Adrenal gland (tissue), 12 donors: ENCODE results near the gene SLC47A1. TPM values are rescaled to one million over a fixed set of nuclear protein-coding genes. Genes with fewer than 3 reads are reported as not detected.
A peak's percentile ranks its signal among the peaks of the same experiment; 100 is the strongest.
"Not testable (repeated sequence)": the region's sequence is repeated elsewhere in the genome, so short reads cannot be mapped to it uniquely, and the experiment has no call there.

Experiments
- DNase-seq, 7 donors: peaks; one replicate each; pipeline ENCODE4 v3.0.0-alpha.2; 2019 to 2020
- H3K27ac ChIP-seq, 5 donors: fragments of 200-600 bp; sonication (generic) in 4 of 5; 1 replicate in 3 of 5; 2 replicates in 2 of 5; pipeline versions ENCODE4 v1.5.1 to v1.8.0; 2016 to 2020; ENCODE audit warnings: mild to moderate bottlenecking in 1 of 5
- H3K27me3 ChIP-seq: fragments of 200-600 bp; 2 replicates; pipeline ENCODE4 v1.8.0; 2021
- H3K36me3 ChIP-seq, 2 donors: fragments of 200-600 bp; replicated peaks in 1 of 2; 1 replicate in 1 of 2; 2 replicates in 1 of 2; pipeline versions ENCODE4 v1.5.1 to v1.8.0; 2018 to 2022
- H3K4me1 ChIP-seq, 2 donors: fragments of 200-600 bp; replicated peaks in 1 of 2; 1 replicate in 1 of 2; 2 replicates in 1 of 2; pipeline versions ENCODE4 v1.5.1 to v1.8.0; 2018 to 2021
- H3K4me3 ChIP-seq, 4 donors: fragments of 200-600 bp; sonication (generic) in 3 of 4; one replicate each; pipeline ENCODE4 v1.5.1; 2016 to 2018
- H3K9me3 ChIP-seq, 3 donors: fragments of 200-600 bp; sonication (generic) in 1 of 3; replicated peaks in 1 of 3; 1 replicate in 2 of 3; 2 replicates in 1 of 3; pipeline versions ENCODE4 v1.5.1 to v1.8.0; 2016 to 2021
- POLR2A ChIP-seq, 2 donors: fragments of 450-650 bp; IDR thresholded peaks; one replicate each; pipeline ENCODE4 v1.6.1; 2017; ENCODE audit warnings: antibody characterized with exemption in 2 of 2, mild to moderate bottlenecking in 2 of 2, moderate library complexity in 1 of 2
- WGBS, 4 donors: extraction: QIAGEN DNeasy Blood & Tissue Kit in 2 of 4; methylation state at CpG; one replicate each; pipeline versions ENCODE4 v1.1.5 to v1.1.7; 2013 to 2017; 5-methylcytosine and 5-hydroxymethylcytosine counted together
- intact Hi-C, 2 donors: fragments of 100-400 bp; cut with DNase I; formaldehyde crosslinking; loops; one replicate each; pipeline versions ENCODE4 v1.14.1 to v1.15.0; 2022 to 2023
- polyA plus RNA-seq, 3 donors: library from polyadenylated mRNA; stranded (reverse); fragments of 200-250 nt in 2 of 3; fragments of 350-450 nt in 1 of 3; fragmentation: Illumina TruSeq in 1 of 3; extraction: RNeasy Lipid Tissue Mini Kit (QIAGEN cat#74804) in 1 of 3; gene quantifications; one replicate each; pipeline ENCODE4 v1.2.3, GENCODE V29; 2013 to 2014
- total RNA-seq, 9 donors: library from RNA; depleted of rRNA in 4 of 9; stranded (reverse); fragments of >200 nt in 4 of 9; fragments of 120-200 nt in 1 of 9; fragmentation: NEBNext Ultra II Directional in 1 of 9; extraction: Animal tissue kit (Norgen Biotek cat#: 25700) in 1 of 9; gene quantifications; one replicate each; pipeline versions ENCODE4 v1.1.0 to v1.2.4, GENCODE V29; 2013 to 2023
- TF ChIP-seq, protein P1 (sequence below), 6 experiments: fragments of 450-650 bp in 4 of 6; fragments of 200-600 bp in 2 of 6; sonication (generic) in 1 of 6; IDR thresholded peaks; 1 replicate in 5 of 6; 2 replicates in 1 of 6; pipeline versions ENCODE4 v1.5.1 to v1.8.0; 2016 to 2021; ENCODE audit warnings: antibody characterized with exemption in 6 of 6, mild to moderate bottlenecking in 2 of 6, moderate library complexity in 1 of 6
- donor health status: healthy with polysubstance abuse.
- donor health status: Bipolar disorder and iron deficiency.
- donor health status: DM: yes; HTN: yes; CAD: no.
- donor health status: DM: no; HTN: no; CAD: no.
- donor health status: DM: no; HTN: no; CAD: no.
- donor health status: DM: yes; HTN: yes; CAD: no.

SLC47A1 gene
- total and polyA plus RNA-seq, 12 donors = 90.1 to 630 (median 166) TPM

DNA sequence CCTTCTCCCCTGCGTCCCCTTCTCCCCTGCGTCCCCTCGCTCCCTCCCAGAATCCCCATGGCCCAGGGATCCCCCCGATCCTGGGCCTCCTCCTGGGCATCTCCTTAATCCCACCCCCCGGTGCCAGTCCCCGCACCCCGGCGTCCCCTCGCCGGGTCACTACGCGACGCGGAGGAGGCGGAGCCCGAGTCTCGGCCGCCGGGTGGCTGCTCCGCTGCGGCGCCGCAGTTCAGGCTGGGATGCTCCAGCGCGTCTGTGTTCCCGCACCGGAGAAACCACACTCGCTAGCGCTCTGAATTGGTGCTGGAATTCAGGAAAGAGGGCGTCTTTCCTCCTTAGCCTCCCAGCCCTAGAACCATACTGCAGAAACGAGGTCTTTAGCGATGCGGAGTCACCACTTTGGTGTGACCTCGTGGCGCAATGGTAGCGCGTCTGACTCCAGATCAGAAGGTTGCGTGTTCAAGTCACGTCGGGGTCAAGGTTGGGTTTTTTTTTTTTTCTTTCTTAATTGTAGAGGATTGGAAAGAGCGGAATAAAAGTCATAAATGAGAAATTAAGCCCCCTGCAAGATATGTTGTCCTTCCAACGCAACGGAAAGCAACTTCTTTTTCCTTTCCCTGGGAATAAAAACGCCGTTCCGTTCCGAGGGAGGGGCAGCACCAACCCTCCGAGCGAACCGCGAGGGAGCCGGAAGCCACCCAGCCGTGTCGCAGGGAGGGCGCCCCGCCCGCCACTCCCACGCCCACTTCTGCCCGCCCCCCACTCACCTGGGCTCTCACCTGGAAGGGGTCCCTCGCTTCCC is 25.7 kb upstream of the SLC47A1 start:
- DNase-seq = peak; percentile 84 to 96 (median 88)
- H3K4me3 ChIP-seq = peak overlapping the region; percentile 9 to 78 (median 61)
- WGBS, 4 donors = 0 to 1% (median 0%) methylated on average over 19 to 60 of the region's 60 CpGs
- no peaks in the 10 kb centered on the region for H3K36me3 ChIP-seq
- H3K9me3 ChIP-seq = no peaks in the 10 kb centered on the region
- H3K27ac ChIP-seq = peak overlapping the region; percentile 85 to 93 (median 90)
- no peaks in the 10 kb centered on the region for H3K4me1 ChIP-seq
- peak; percentile 18 to 77 for TF ChIP-seq POLR2A (IDR thresholded peaks at IDR 0.05)
- TF ChIP-seq, protein P1, sequence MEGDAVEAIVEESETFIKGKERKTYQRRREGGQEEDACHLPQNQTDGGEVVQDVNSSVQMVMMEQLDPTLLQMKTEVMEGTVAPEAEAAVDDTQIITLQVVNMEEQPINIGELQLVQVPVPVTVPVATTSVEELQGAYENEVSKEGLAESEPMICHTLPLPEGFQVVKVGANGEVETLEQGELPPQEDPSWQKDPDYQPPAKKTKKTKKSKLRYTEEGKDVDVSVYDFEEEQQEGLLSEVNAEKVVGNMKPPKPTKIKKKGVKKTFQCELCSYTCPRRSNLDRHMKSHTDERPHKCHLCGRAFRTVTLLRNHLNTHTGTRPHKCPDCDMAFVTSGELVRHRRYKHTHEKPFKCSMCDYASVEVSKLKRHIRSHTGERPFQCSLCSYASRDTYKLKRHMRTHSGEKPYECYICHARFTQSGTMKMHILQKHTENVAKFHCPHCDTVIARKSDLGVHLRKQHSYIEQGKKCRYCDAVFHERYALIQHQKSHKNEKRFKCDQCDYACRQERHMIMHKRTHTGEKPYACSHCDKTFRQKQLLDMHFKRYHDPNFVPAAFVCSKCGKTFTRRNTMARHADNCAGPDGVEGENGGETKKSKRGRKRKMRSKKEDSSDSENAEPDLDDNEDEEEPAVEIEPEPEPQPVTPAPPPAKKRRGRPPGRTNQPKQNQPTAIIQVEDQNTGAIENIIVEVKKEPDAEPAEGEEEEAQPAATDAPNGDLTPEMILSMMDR (IDR thresholded peaks at IDR 0.05) = peak in 1 of 6 experiments; percentile 2
- intact Hi-C loops = loop anchor here in 1 of 2 donors (10.0 kb wide), 1 partner anchor 143 kb away; the partner anchor contains the start of gene B9D1
- H3K27me3 ChIP-seq = no peaks in the 10 kb centered on the region

DNA sequence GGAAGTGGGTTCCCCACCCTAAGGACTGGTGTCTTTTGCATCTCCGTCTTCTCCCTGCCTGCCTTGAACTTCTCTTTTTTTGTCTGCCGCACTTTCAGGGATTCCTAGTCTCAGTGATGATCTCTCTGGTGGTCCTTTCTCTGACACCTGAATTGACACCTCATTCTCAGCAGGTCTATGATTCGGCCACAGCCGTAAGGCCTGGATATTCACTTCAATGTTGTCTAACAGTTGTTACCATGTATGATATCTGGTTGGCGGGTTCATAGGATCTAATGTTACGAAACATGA is 25.1 kb upstream of the SLC47A1 start:
- no peaks in the 10 kb centered on the region for H3K4me1 ChIP-seq
- no peaks in the 10 kb centered on the region for H3K27me3 ChIP-seq
- DNase-seq = no peak
- H3K4me3 ChIP-seq = peak overlapping the region; percentile 9 to 78 (median 61)
- no peaks in the 10 kb centered on the region for H3K9me3 ChIP-seq
- peak overlapping the region; percentile 85 to 93 (median 90) for H3K27ac ChIP-seq
- WGBS, 4 donors = 41 to 47% (median 43%) methylated on average over 6 of the region's 6 CpGs
- H3K36me3 ChIP-seq = no peaks in the 10 kb centered on the region
- intact Hi-C loops = loop anchor here in 1 of 2 donors (10.0 kb wide), 1 partner anchor 144 kb away; the partner anchor contains the start of gene B9D1
- no peak for TF ChIP-seq POLR2A (IDR thresholded peaks at IDR 0.05)
- TF ChIP-seq, protein P1 (IDR thresholded peaks at IDR 0.05) = no peak

DNA sequence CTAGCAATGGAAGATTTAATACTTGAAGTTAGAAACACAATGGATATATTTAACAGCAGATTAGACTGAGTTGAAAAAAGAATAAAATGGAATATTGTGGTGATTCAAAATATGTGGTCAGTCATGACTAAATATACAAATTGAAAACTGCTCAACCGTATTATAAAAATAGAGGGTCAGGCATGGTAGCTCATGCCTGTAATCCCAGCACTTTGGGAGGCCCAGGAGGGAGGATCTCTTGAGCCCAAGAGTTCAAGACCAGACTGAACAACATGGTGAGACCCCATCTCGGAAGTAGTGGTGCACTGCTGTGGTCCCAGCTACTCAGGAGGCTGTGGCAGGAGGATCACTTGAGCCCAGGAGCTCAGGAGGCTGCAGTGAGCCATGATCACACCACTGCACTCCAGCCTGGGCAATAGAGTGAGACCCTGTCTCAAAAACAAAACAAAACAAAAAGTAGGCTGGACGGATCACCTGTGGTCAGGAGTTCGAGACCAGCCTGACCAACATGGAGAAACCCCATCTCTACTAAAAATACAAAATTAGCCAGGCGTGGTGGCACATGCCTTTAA is 24.3 kb upstream of the SLC47A1 start:
- not testable (repeated sequence) for H3K4me1 ChIP-seq, H3K27ac ChIP-seq, H3K36me3 ChIP-seq, H3K27me3 ChIP-seq, DNase-seq, H3K9me3 ChIP-seq, H3K4me3 ChIP-seq
- 89 to 93% (median 90%) methylated on average over 5 of the region's 5 CpGs for WGBS, 4 donors
- intact Hi-C loops = loop anchor here in 1 of 2 donors (10.0 kb wide), 1 partner anchor 145 kb away; the partner anchor contains the start of gene B9D1

DNA sequence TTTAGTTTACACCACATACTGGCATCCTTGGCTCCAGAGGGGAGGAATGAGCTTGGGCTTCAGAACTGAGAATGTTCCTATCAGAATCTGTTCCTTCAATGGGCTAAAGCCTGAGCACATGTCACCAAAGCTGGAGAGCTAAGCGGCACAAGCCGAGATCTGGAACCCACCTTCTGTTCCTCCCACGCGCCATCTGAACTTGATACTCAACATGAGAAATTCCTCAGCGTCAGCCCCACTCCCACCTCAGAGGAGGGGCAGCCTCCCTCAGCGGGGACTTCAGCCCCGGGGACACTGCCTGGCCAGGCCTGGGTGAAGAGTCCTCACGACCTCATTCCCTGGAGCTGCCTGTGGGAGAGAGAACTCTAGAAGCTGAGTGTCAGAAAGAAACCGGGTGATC is 22.8 kb upstream of the SLC47A1 start:
- intact Hi-C loops = loop anchor here in 1 of 2 donors (5.0 to 10.0 kb wide), 2 partner anchors 164 to 256 kb away; no protein-coding TSS in a partner anchor
- TF ChIP-seq, protein P1 (IDR thresholded peaks at IDR 0.05) = no peak
- no peak for TF ChIP-seq POLR2A (IDR thresholded peaks at IDR 0.05)
- no peak for DNase-seq
- Histone ChIP-seq H3K9me3 (no peaks in the 10 kb centered on the region), H3K4me1 (peaks cover 0 to 8% of the 10 kb centered on the region in 2 donors), H3K36me3 (no peaks in the 10 kb centered on the region), H3K27ac (no peak overlapping the region), H3K27me3 (no peaks in the 10 kb centered on the region), H3K4me3 (no peak overlapping the region)
- WGBS, 4 donors = 72 to 91% (median 83%) methylated on average over 9 of the region's 9 CpGs
